AG10803 (cell line): ENCODE results near the gene GPS1.

Experiments
- DNase-seq: peaks from one replicate; pipeline ENCODE4 v3.0.0; 2010; ENCODE audit warnings: low read depth
- H3K4me3 ChIP-seq: 2 replicates; pipeline ENCODE4 v1.5.1; 2011; ENCODE audit warnings: mild to moderate bottlenecking, low read length, control low read depth
- CTCF ChIP-seq: conservative IDR thresholded peaks from 2 replicates; pipeline ENCODE4 v1.5.1; 2011; ENCODE audit warnings: mild to moderate bottlenecking, low read length, control low read depth, inconsistent platforms

Gene GPS1

GRCh38 chr17:82029391-82029790 lies 22.3 kb upstream of the GPS1 start:
- no peak for TF ChIP-seq CTCF
- H3K4me3 ChIP-seq, result no peak overlapping the region
- DNase-seq, result no peak

GRCh38 chr17:82029990-82030469 lies 21.7 kb upstream of the GPS1 start:
- no peak overlapping the region for H3K4me3 ChIP-seq
- no peak for TF ChIP-seq CTCF
- DNase-seq, result no peak

GRCh38 chr17:82030470-82031302 lies 21.0 kb upstream of the GPS1 start:
- H3K4me3 ChIP-seq, result peak overlapping the region; percentile 55
- TF ChIP-seq CTCF, result peak; percentile 65
- DNase-seq, result peak; percentile 77

DNA sequence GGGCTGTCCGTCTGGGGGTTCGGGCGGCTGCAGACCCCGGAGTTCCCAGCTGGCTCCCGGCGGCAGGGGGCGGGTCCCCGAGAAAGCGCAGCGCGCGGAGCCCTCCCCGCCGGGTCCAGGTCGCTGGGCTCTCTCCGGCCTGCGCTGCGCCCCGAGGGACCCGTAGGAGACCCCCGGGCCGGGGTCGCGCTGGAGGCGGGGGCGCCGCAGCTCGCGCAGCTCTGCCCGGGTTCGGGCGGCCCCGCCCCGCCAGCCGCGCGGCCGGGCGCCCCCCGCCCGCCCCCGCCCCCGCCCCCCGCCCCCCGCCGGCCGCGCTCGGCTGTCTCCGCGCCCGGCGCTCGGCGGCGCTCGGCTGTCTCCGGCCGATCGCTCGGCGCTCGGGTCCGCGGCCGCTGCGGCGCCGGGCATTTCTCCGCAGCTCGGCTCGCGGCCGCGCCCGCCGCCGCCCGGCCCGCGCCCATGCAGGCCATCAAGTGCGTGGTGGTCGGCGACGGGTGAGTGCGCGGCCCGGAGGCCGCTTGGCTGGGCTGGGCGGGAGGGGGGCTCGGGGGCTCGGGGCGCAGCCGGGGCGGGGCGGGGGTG lies 20.3 kb upstream of the GPS1 start, which contains the start of gene RAC3:
TSS of gene RAC3 (plus strand) at position 376 of the 582 bp plus-strand sequence. CDS start at position 460, 84 bp downstream.
- no peak for TF ChIP-seq CTCF
- peak within 1 kb of the TSS; percentile 55 for H3K4me3 ChIP-seq
- no peak for DNase-seq

DNA sequence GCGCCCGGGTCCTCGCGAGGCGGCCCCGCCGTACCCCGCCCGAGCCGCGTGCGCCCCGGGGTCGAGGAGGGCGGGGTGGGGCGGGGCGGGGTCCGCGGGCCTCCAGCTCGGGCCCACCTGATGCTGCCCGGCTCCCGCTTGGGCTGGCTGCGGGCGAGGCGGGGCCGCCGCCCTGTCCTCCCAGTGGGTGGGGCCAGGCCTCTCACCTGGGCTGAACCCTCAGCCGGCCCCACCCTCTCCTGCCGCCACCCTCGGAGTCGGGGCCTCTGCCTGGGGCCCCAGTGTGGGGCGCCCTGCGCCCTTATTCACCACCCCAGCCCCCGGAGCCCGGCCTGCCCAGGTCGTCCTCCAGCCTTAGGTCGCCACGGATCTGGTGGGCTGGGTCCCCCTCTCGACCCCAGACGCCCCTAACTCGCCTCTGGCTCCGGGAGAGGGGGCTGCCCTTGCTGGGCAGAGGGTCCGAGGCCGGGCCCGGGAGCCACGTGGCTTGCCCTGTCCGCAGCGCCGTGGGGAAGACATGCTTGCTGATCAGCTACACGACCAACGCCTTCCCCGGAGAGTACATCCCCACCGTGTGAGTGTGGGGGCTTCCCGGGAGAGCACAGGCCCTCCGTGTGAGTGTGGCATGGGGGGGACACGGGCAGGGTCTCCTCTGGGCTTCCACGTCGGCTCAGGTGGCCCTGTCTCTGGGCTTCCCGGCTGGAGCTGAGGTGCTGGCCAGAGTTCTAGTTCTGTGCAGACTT lies 19.6 kb upstream of the GPS1 start:
- DNase-seq, result no peak
- peak overlapping the region; percentile 33 for H3K4me3 ChIP-seq

GRCh38 chr17:82033359-82034085 lies 18.2 kb upstream of the GPS1 start:
- DNase-seq, result no peak
- no peak overlapping the region for H3K4me3 ChIP-seq
- no peak for TF ChIP-seq CTCF

More for the DNA sequence above, 19.6 kb upstream of the GPS1 start:
- no peak for TF ChIP-seq CTCF
